GM21737 (cell line): ENCODE data around the gene CSE1L.
"Not testable (repeated sequence)": the region's sequence is repeated elsewhere in the genome, so short reads cannot be mapped to it uniquely, and the experiment has no call there.

Experiments used
- ATAC-seq: cut with Tn5 transposase; IDR thresholded peaks from one replicate; pipeline ENCODE4 v1.9.1; 2021; ENCODE audit warnings: mild to moderate bottlenecking, moderate library complexity; ENCODE audit not compliant: unreplicated experiment

CSE1L gene, protein sequence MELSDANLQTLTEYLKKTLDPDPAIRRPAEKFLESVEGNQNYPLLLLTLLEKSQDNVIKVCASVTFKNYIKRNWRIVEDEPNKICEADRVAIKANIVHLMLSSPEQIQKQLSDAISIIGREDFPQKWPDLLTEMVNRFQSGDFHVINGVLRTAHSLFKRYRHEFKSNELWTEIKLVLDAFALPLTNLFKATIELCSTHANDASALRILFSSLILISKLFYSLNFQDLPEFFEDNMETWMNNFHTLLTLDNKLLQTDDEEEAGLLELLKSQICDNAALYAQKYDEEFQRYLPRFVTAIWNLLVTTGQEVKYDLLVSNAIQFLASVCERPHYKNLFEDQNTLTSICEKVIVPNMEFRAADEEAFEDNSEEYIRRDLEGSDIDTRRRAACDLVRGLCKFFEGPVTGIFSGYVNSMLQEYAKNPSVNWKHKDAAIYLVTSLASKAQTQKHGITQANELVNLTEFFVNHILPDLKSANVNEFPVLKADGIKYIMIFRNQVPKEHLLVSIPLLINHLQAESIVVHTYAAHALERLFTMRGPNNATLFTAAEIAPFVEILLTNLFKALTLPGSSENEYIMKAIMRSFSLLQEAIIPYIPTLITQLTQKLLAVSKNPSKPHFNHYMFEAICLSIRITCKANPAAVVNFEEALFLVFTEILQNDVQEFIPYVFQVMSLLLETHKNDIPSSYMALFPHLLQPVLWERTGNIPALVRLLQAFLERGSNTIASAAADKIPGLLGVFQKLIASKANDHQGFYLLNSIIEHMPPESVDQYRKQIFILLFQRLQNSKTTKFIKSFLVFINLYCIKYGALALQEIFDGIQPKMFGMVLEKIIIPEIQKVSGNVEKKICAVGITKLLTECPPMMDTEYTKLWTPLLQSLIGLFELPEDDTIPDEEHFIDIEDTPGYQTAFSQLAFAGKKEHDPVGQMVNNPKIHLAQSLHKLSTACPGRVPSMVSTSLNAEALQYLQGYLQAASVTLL

DNA sequence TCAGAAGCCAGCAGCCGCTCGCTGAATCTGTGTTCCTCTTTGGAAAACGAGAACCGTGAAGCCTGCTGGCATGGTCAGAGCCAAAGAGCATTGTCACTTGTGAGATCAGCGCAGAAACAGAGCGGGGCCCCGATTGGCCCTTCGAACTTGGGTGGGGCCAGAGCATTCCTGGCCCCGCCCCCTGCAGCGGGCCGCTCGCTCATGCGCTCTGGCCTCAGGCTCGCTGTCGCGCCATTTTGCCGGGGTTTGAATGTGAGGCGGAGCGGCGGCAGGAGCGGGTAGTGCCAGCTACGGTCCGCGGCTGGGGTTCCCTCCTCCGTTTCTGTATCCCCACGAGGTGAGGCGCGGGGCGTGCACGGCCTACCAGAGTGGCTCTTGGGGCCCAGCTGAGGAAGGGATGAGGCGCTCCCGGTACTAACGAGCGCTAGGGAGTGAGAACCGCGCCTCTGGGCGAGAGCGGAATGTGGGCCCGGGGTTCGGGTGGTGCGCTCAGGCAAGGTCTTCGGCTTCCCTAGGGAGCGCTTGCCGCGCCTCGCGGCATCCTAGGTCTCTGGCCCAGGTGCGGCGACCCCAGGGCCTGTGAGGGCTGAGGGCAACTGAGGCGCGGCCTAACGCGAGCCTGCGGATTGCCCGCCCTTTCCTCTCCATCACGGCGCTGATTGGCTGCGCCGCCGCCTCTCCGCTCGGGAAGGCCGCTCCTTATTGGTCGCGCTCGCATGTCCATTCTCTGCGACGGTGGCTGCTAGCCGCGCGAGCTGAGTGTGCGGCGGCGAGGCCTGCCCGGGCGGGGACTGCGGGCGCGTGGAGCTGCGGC lies at the start of gene CSE1L:
Gene CSE1L, plus strand, starts transcription at position 226 of the 814 bp plus-strand sequence. CDS start 12,152 bp downstream, outside the sequence.
- ATAC-seq = peak; percentile 81

DNA sequence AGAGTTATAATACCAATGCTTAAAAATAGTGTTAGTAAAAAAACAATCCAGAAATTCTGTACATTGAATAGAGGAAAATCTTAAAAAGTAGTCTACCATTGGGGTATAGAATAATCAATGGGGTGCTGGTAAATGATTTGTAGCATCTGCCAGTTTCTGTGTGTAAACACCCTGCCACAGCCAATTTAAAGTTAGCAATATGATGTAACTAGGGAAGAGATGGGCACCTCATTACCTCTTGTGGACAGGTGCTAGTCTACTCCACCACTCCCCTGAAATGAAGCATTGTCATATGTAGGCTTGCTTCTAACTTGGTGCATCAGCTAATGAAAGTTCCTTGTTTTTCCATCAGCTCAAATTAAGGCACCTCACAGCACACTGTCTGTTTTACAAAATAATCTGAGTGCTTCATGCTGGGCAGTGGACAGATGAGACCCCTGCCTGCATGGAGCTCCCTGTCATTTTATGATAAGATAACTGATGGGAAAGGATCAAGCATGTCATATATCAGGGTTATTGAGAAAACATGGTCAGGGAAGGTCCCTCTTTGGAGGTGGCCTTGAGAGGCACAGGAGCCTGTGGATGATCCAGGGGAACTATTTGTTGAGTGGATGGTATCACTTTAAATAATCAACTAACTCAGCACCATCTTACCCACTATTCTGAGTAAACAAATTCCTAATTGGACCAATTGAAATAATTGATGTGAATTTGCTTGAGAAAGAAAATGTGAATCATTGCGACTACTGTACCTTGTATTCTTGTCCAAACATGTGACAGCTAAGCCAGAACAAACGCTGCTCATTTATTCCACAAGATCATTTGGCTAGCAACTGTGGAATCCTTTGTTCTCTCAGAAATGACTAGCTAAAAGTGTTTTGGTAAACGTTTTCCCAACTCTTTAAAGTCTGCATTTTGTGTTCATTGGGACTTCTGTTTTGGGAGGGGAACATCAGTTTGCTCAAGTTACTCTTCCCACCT lies 45.9 kb upstream of the CSE1L start:
- ATAC-seq = no peak

DNA sequence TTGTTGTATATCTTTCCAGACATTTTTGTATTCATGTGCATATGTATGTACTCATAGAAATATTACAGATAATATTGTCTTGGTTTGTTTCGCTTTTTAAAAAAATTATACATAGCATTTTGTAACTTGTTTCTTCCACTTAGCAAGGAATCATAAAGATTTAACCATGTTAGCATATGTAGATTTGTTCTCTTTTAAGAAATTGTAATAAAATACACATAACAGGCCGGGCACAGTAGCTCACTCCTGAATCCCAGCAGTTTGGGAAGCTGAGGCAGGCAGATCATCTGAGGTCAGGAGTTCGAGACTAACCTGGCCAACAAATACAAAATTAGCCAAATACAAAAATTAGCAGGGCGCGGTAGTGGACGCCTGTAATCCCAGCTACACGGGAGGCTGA lies 44.4 kb upstream of the CSE1L start:
- ATAC-seq = no peak

DNA sequence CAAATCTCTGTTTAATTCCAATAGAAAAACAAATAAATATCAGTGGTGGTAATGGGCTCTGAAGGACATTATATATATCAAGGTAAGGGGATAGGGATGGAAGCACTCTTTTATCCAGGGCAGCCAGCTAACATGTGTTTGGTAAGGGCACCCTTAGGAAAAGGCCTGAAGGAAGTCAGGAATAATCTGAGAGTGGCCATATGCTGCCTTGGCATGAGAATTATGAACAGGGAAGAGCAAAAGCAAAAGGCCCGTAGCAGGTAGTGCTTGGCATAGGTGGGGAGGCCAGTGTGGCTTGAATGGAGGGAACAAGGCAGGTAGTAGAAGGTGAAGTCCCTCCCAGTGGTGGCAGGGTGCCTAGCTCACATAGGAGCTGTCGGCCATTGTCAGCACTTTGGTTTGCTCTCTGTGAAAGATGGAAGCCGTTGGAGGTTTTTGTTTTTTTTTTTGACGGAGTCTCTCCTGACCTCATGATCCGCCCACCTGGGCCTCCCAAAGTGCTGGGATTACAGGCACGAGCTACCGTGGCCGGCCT lies 39.6 kb upstream of the CSE1L start:
- ATAC-seq = no peak

DNA sequence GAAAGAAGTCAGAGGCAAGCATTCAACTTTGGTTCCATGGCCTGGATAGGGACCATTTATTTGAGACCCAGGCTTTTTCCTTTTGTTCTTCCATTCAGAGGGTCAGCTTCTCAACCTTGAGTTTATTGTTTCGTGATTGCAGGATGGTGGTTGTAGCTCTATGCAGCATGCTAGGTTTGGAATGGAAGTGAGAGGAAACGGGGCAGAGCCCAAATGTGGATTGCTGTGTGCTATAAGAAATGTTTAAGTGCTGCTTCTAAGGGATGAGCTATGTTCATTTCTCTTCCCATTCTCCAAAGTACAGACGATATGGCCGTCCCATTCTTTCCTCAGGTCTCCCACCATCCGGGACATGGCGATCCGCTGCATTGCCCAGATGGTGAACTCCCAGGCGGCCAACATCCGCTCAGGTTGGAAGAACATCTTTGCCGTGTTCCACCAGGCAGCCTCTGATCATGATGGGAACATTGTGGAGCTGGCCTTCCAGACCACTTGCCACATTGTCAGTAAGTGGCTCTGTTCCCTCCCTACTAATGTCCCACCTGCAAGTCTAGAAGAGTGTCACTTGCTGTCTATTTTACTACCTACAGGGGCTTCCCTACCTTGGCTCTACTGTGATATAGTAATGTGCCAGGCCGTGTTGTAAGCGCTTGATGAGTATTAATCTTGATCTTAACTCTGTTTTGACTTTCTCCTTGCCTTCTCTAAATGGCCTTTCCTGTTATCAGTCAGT lies 36.0 kb upstream of the CSE1L start:
- ATAC-seq = no peak

DNA sequence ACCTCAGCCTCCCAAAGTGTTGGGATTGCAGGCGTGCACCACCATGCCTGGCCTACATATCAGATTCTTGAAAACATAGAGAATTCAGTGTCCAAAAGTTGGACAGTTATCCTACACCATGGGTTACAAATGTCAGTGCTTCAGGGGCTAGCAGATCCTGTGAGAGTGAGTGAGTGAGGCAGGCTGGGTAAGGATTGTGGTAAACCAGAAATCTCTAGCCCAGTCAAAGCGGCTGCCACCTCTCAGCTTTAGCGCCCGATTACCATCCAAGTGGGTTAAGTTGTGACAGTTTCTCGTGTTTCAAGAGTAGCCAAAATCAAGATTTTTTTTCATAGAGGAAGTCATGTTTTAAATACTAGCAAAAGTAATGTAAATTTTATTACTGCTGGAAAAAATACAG lies 21.9 kb upstream of the CSE1L start:
- no peak for ATAC-seq

DNA sequence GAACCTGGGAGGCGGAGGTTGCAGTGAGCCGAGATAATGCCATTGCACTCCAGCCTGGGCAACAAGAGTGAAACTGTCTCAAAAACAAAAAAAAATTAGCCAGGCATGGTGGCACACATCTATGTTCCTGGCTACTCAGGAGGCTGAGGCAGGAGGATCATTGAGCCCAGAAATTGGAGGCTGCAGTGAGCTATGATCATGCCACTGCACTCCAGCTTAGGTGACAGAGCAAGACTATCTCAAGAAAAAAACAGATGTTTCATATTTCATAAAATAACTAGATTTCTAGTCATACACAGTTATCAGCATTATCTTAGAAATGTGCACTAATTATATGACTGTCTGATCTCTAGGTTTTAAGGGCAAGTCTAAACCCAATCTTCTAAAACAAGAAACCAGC lies 17.9 kb upstream of the CSE1L start:
- not testable (repeated sequence) for ATAC-seq

DNA sequence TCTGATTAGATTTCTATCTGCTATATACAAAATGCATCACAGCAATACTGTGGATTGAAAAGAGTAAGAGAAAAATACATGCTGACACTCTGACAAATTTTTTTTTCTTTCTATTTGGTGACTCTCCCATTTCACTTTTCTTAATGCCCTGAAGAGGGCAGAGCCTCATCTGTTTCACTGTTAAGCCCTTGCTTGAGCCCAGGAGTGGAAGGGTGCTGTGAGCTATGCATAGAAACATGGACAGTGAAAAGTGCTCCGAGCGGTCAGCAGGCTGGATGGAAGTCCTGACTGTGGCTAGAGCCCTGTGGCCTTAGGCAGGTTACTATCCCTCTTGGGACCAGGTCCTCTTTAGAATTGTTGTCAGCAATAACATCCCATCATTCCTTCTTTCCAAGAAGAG lies 17.4 kb upstream of the CSE1L start:
- ATAC-seq = no peak

DNA sequence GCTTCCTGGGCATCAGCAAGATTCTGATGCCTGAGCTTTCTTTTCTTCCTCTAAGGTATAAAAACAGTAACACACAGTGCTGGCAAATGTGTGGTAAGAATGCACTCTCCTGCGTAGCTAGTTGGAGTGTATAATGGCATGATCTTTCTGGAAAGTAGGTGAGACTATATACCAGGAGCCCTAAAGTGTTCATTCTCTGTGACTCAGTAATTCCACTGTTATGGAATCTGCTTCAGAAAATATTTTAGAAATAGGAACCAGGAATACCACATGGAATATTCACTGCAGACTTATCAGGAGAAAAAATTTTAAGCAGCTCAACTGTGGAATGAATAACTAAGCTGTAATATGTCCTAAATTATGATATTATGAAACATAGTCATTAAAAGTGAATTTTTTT lies 16.9 kb upstream of the CSE1L start:
- ATAC-seq = no peak

DNA sequence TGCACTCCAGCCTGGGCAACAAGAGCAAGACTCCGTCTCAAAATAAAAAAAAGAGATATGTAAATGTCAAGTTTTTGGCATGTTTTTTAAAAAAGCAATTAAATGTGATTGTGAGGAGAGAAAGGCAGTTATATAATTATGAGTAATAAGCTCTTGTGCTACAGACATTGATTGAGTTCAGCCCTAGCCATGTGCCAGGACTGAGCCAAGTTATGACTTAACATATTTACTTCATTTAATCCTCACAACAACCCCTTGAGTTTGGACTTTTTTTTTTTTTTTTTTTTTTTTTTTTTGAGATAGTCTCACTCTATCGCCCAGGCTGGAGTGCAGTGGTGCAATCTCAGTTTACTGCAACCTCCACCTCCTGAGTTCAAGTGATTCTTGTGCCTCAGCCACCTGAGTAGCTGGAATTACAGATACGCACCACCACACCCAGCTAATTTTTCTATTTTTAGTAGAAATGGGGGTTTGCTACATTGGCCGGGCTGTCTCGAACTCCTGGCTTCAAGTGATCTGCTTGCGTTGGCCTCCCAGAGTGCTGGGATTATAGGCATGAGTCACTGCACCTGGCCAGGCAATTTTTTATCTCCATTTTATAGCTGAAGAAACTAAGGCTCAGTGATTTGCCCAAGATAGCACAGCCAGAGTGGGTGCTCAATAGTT lies 15.0 kb upstream of the CSE1L start:
- ATAC-seq = no peak

DNA sequence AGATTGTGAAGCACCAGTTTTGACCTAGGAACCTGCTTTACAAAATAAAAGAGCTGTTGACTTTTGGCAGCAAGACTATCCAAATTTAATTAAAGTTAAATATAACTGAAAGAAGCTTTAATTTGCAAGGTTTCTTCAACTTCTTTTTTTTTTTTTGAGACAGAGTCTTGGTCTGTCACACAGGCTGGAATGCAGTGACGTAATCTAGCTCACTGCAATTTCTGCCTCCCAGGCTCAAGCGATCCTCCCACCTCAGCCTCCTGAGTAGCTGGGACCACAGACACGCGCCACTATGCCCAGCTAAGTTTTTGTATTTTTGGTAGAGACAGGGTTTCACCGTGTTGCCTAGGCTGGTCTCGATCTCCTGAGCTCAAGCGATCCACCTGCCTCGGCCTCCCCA lies 13.7 kb upstream of the CSE1L start:
- no peak for ATAC-seq

DNA sequence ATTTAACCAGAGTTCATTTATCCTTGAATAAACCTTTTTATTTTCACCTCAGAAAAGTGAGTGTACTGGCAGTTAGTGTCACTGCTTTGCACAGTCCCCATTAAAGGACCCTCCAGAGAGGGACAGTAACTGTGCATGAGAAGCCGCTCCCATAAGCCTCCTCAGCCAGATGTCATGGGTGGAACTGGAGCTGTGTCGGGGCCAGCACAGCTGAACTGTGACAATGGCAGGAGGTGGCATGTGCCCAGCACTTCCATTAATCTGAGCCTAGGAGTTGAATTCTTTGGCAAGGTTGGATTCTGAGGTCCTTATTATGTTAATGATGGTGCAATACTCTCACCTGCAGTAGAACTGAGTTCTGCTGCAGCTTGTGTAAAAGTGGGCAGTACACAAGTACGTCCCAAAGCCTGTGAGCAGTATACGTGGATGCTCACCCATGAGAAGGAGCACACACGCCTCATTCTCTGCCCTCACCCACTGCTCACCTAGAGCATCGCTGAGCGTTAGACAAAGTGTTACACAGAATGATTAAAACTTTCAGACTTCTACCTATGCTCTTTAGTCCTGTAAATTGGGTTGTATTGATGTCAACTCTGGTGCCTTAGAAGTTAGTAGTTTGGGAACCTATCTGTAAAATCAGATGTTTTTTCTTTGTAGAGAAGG lies 11.9 kb upstream of the CSE1L start:
- ATAC-seq = no peak

DNA sequence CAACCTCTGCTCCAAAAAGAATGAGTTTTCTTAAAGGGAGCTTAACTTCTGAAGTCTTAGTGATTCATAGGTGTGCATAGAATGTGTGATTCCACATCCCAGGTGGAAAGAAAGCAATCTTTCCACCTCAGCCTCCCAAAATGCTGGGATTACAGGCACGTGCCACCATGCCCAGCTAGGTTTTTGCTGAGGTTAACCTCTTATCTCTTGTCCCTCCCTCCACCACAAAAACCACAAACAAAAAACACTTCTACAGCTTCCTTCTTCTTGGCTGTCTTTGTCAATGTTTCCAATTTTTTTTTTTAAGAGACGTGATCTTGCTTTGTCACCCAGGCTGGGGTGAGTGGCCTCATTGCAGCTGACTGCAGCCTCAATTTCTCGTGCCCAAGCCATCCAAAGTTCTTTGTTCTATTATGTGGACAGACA lies 8.1 kb upstream of the CSE1L start:
- ATAC-seq = no peak

DNA sequence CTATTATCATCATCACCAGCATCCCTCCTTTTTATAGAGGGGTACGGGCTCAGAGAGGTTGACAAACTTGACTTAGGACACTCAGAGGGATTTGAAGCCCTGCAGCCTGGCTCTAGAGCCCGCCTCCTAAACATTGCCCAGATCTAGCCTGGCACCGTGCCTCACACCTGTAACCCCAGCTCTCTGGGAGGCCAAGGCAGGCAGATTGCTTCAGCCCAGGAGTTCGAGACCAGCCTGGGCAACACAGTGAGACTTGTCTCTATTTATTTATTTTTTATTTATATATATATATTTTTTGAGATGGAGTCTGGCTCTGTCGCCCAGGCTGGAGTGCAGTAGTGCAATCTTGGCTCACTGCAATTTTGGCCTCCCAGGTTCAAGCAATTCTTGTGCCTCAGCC lies 6.3 kb upstream of the CSE1L start:
- ATAC-seq = no peak

DNA sequence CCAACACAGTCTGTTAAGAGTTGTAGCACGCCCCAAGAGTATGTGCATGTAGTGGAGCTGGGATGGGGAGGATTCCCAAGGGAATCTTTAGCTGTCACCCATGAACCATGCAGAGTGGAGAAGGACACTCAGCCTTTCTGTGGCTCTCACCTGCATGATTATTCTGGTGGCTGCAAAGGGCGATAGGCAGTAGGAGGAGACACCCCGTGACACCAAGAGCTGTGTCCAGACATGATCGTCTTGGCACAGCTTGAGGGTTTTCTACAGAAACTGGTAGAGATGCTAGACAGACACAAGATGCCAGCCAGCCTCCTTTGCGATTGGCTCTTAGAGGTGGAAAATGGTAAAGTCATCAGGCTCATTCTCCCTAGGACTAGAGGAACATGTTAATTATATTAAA lies 3.1 kb upstream of the CSE1L start:
- no peak for ATAC-seq

DNA sequence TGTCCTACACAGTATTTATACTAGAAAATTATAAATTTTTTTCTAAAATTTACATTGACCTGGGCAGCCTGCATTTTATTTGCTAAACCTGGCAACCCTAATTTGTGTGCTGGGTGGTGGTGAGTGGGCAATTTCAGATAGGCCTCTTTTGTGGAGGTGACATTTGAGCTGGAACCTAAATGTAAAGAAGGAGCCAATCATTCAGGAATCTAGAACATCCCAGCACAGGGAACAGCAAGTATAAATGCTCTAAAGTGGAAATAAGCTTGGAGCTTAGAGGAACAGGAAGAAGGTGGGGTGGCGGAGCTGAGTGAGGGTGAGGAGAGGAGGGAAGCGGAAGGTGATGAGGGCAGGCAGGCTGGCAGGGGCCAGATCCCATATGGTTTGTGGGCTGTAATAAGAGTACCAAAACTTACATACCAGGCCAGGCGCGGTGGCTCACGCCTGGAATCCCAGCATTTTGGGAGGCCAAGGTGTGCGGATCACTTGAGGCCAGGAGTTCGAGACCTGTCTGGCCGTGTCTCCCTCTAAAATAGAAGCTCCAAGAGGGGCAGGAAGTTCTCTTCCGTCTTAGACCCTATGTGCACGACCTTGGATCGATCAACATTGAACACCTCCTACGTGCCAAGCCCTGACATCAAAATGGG lies 549 bp upstream of the CSE1L start:
- no peak for ATAC-seq

DNA sequence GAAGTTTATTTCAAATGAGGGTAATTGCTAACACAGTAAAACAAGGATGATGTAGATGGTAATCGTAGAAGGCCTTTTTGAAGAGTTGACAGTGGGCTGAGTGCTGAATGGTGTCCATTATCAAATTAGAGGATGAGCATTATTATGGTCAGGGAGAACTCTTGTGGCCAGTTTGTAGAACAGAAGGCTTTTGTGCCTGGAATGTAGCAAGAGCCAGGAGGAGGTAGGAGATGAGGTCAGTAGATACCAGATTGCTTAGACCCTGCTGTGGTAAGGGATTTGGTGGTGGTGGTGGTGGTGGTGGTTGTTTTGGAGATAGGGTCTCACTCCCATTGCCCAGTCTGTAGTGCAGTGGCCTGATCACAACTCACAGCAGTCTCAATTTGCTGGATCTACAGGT lies 6.2 kb downstream of the CSE1L start:
- no peak for ATAC-seq
